ENCODE data around the gene ROR2.

Gene ROR2

DNA sequence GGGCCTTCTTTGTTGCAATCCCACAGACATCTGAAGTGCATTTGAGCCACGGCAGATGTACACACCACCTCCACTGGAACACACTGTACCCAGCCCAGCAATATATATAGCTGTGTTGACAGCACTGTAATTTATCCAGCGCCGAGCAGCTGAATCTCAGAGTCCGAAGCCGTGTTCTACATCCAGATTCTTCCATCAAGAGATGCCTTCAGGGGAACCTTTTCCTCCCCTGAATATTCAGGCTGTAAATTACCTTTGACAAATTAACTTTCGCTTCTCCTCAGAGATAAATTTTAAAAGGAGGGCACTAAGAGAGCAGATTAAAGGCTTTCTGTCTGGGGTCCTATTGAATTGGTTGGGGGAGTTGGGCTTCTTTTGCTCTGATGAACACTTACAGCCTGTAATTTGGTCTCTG lies 76.4 kb downstream of the ROR2 start:
- TF ChIP-seq ELF4 (IDR thresholded peaks at IDR 0.05) = no peak
- no peak for TF ChIP-seq CTBP1 (IDR thresholded peaks at IDR 0.05; ENCODE audit: borderline replicate concordance)
- TF ChIP-seq NFRKB (IDR thresholded peaks at IDR 0.05) = no peak
- TF ChIP-seq TARDBP (IDR thresholded peaks at IDR 0.05) = no peak
- no peak for TF ChIP-seq PKNOX1 (IDR thresholded peaks at IDR 0.05)
- TF ChIP-seq L3MBTL2 (conservative IDR thresholded peaks at IDR 0.05) = no peak
- no peak for TF ChIP-seq HDGF (IDR thresholded peaks at IDR 0.05; ENCODE audit: borderline replicate concordance)
- no peak for TF ChIP-seq SP1 (IDR thresholded peaks at IDR 0.05)
- TF ChIP-seq SUZ12 (IDR thresholded peaks at IDR 0.05) = no peak
- no peak for TF ChIP-seq FOXK2 (IDR thresholded peaks at IDR 0.05)
- ChIA-PET CTCF (no interaction called here), POLR2A (no interaction called here)
- DNase-seq (ENCODE audit: extremely low spot score) = no peak

GRCh38 chr9:91868732-91869391 lies 81.2 kb downstream of the ROR2 start:
- DNase-seq (ENCODE audit: extremely low spot score) = no peak
- CTCF ChIA-PET = no interaction called here
- no peak for TF ChIP-seq TARDBP (IDR thresholded peaks at IDR 0.05)
- POLR2A ChIA-PET = no interaction called here

DNA sequence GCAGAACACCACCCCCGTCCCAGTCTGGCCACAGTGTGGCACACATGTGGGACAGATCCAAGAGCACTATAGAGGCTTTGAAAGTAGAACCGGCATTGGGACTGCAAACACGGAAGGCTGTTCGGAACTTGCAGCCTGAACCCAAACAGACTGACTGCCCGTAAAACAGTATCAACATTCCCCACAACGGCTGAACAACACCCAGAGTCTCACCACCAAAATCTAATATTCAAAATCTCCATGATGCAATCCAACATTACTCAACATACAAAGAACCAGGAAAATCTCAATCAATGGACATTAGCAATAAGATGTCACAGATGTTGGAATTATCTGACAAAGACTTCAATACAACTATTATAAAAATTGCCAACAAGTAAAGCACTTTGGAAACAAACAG lies 82.3 kb downstream of the ROR2 start:
- no peak for DNase-seq (ENCODE audit: extremely low spot score)
- no peak for TF ChIP-seq ZNF384 (IDR thresholded peaks at IDR 0.05)
- CTCF ChIA-PET = interaction anchor here (1.0 kb wide), 1 partner anchor 33 kb away, joined by 3 read pairs; no protein-coding TSS in a partner anchor
- POLR2A ChIA-PET = no interaction called here

- ChIA-PET CTCF (no interaction called here), POLR2A (no interaction called here)
- DNase-seq (ENCODE audit: extremely low spot score) = no peak
- TF ChIP-seq NFRKB (IDR thresholded peaks at IDR 0.05) = no peak
- TF ChIP-seq ARNT (IDR thresholded peaks at IDR 0.05) = no peak
- no peak for TF ChIP-seq LEF1 (IDR thresholded peaks at IDR 0.05; ENCODE audit: borderline replicate concordance)
- no peak for TF ChIP-seq PKNOX1 (IDR thresholded peaks at IDR 0.05)
- no peak for TF ChIP-seq TARDBP (IDR thresholded peaks at IDR 0.05)
- TF ChIP-seq HDGF (IDR thresholded peaks at IDR 0.05; ENCODE audit: borderline replicate concordance) = no peak
- no peak for TF ChIP-seq FOXM1 (IDR thresholded peaks at IDR 0.05; ENCODE audit: borderline replicate concordance)
- TF ChIP-seq ZNF384 (IDR thresholded peaks at IDR 0.05) = no peak
- no peak for TF ChIP-seq SP1 (IDR thresholded peaks at IDR 0.05)
- no peak for TF ChIP-seq SUZ12 (IDR thresholded peaks at IDR 0.05)
- no peak for TF ChIP-seq CTBP1 (IDR thresholded peaks at IDR 0.05; ENCODE audit: borderline replicate concordance)
- TF ChIP-seq FOXA1 (IDR thresholded peaks at IDR 0.05) = no peak
- TF ChIP-seq ELF4 (IDR thresholded peaks at IDR 0.05) = no peak
- TF ChIP-seq BHLHE40 (IDR thresholded peaks at IDR 0.05; ENCODE audit: borderline replicate concordance) = no peak
- no peak for TF ChIP-seq FOXK2 (IDR thresholded peaks at IDR 0.05)
- TF ChIP-seq L3MBTL2 (conservative IDR thresholded peaks at IDR 0.05) = no peak
Measured at GRCh38 chr9:91865041-91865440, 85.0 kb downstream of the ROR2 start.

GRCh38 chr9:91864380-91864779 lies 85.6 kb downstream of the ROR2 start:
- no peak for DNase-seq (ENCODE audit: extremely low spot score)
- ChIA-PET CTCF (no interaction called here), POLR2A (no interaction called here)
- no peak for TF ChIP-seq ELF4 (IDR thresholded peaks at IDR 0.05)
- no peak for TF ChIP-seq FOXM1 (IDR thresholded peaks at IDR 0.05; ENCODE audit: borderline replicate concordance)
- TF ChIP-seq CTBP1 (IDR thresholded peaks at IDR 0.05; ENCODE audit: borderline replicate concordance) = no peak
- TF ChIP-seq BHLHE40 (IDR thresholded peaks at IDR 0.05; ENCODE audit: borderline replicate concordance) = no peak
- no peak for TF ChIP-seq NFRKB (IDR thresholded peaks at IDR 0.05)
- no peak for TF ChIP-seq TARDBP (IDR thresholded peaks at IDR 0.05)
- no peak for TF ChIP-seq L3MBTL2 (conservative IDR thresholded peaks at IDR 0.05)
- TF ChIP-seq FOXK2 (IDR thresholded peaks at IDR 0.05) = no peak
- TF ChIP-seq PKNOX1 (IDR thresholded peaks at IDR 0.05) = no peak
- no peak for TF ChIP-seq SP1 (IDR thresholded peaks at IDR 0.05)
- no peak for TF ChIP-seq ARNT (IDR thresholded peaks at IDR 0.05)
- no peak for TF ChIP-seq ZNF384 (IDR thresholded peaks at IDR 0.05)
- no peak for TF ChIP-seq SUZ12 (IDR thresholded peaks at IDR 0.05)
- TF ChIP-seq LEF1 (IDR thresholded peaks at IDR 0.05; ENCODE audit: borderline replicate concordance) = no peak
- TF ChIP-seq FOXA1 (IDR thresholded peaks at IDR 0.05) = no peak
- no peak for TF ChIP-seq HDGF (IDR thresholded peaks at IDR 0.05; ENCODE audit: borderline replicate concordance)

DNA sequence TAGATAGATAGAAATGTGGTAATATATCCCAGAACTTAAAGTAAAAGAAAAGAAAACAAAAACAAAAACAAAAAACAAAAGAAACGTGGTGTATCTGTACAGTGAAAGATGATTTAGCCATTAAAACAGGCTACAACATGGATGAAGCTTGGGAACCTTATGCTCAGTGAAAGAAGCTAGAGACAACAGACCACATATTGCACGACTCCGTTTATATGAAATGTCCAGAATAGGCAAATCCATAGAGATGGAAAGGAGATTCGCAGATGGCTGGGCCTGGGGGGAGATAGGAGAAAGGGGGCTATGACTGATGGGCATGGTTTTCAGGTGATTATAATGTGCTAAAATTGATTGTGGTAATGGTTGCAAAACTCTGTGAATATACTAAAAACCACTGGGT lies 86.6 kb downstream of the ROR2 start:
- POLR2A ChIA-PET = no interaction called here
- TF ChIP-seq FOXK2 (IDR thresholded peaks at IDR 0.05) (no peak), SUZ12 (IDR thresholded peaks at IDR 0.05) (no peak), ARNT (IDR thresholded peaks at IDR 0.05) (no peak)
- CTCF ChIA-PET = no interaction called here
- DNase-seq (ENCODE audit: extremely low spot score) = no peak

All from HEK293T (cell line).